Kidney (tissue), 14 donors: Measurements from ENCODE around the gene TMEM269. TPM values are rescaled to one million over a fixed set of nuclear protein-coding genes. Genes with fewer than 3 reads are reported as not detected.

Experiments
- DNase-seq, 5 donors: peaks; one replicate each; pipeline ENCODE4 v3.0.0-alpha.2; 2013 to 2020
- FAIRE-seq: peaks from 2 replicates; lab custom pipeline; 2012; peaks lifted over from hg19 to GRCh38; lab: Jason Lieb, UNC
- H3K27ac ChIP-seq, 2 donors: one replicate each; pipeline ENCODE4 v1.7.0; 2013; ENCODE audit warnings: low read depth in 2 of 2, low read length in 2 of 2, inconsistent platforms in 1 of 2
- H3K27me3 ChIP-seq: one replicate; pipeline ENCODE4 v1.7.1; 2013; ENCODE audit warnings: low read length, inconsistent platforms; ENCODE audit not compliant: control insufficient read depth, insufficient read depth
- H3K36me3 ChIP-seq, 3 donors: one replicate each; pipeline versions ENCODE4 v1.7.0 to v1.7.1; 2013; ENCODE audit warnings: low read length in 3 of 3, control low read depth in 1 of 3, inconsistent platforms in 1 of 3; ENCODE audit not compliant: insufficient read depth in 3 of 3, control insufficient read depth in 2 of 3
- H3K4me1 ChIP-seq, 3 donors: one replicate each; pipeline versions ENCODE4 v1.7.0 to v1.7.1; 2013; ENCODE audit warnings: low read length in 3 of 3, inconsistent platforms in 1 of 3, low read depth in 1 of 3; ENCODE audit not compliant: control insufficient read depth in 2 of 3, insufficient read depth in 2 of 3
- H3K4me3 ChIP-seq, 3 donors: one replicate each; pipeline versions ENCODE4 v1.7.0 to v1.8.1; 2013; ENCODE audit warnings: low read length in 3 of 3, control low read depth in 1 of 3, inconsistent platforms in 1 of 3
- H3K9ac ChIP-seq, 3 donors: one replicate each; pipeline versions ENCODE4 v1.7.0 to v1.7.1; 2013; ENCODE audit warnings: low read length in 3 of 3, control low read depth in 1 of 3, inconsistent platforms in 1 of 3
- H3K9me3 ChIP-seq, 3 donors: one replicate each; pipeline versions ENCODE4 v1.7.0 to v1.7.1; 2013; ENCODE audit warnings: low read length in 3 of 3, control low read depth in 1 of 3, inconsistent platforms in 1 of 3; ENCODE audit not compliant: control insufficient read depth in 2 of 3, insufficient read depth in 1 of 3
- intact Hi-C: fragments of 100-400 bp; cut with DNase I; formaldehyde crosslinking; loops from one replicate; pipeline ENCODE4 v1.11.1; 2022
- polyA plus RNA-seq: library from polyadenylated mRNA; stranded (reverse); fragments of 350-450 nt; fragmentation: Illumina TruSeq; extraction: RNeasy Lipid Tissue Mini Kit (QIAGEN cat#74804); gene quantifications from one replicate; pipeline ENCODE4 v1.2.3, GENCODE V29; 2014; ENCODE audit warnings: low read depth, low replicate concordance; ENCODE audit not compliant: insufficient read depth
- total RNA-seq: library from RNA; stranded (reverse); fragmentation: NEBNext Ultra II Directional; extraction: Animal tissue kit (Norgen Biotek cat#: 25700); gene quantifications from one replicate; pipeline ENCODE4 v1.2.1, GENCODE V29; 2021
- TF ChIP-seq, protein P1 (sequence below): IDR thresholded peaks from 3 replicates; pipeline ENCODE4 v1.5.1; 2012; ENCODE audit warnings: mild to moderate bottlenecking, moderate library complexity, borderline replicate concordance; ENCODE audit not compliant: insufficient read depth; ENCODE audit errors: extremely low read depth
- donor health status: control.
- donor health status: control.
- donor health status: control.
- donor health status: control.
- donor health status: control.
- donor health status: DM: yes; HTN: yes; CAD: no.
- donor health status: Normal renal cell carcinoma (clear cell type).

Gene TMEM269
- total and polyA plus RNA-seq, 2 donors from 2014 or later = 0.22 TPM; not detected in 1

DNA sequence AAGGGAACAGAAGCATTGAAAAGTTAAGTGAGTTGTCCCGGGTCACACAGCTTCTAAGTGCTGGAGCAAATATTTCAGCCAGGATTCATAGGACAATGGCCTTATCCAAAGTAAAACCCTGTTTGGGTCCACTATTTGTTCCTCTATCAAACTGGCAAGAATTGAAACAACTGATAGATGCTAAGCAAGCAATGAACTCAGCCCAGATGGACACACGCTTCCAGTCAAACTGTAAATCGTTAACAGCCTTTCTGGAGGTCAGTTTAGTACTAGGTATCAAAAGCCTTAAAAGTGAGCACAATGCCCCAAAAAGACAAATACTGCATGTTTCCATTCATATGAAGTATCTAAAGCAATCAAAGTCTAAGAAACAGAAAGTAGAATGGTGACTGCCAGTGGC, 33.2 kb downstream of the TMEM269 start:
- intact Hi-C loops = no loop called here
- no peaks in the 10 kb centered on the region for H3K9me3 ChIP-seq
- H3K4me1 ChIP-seq = peaks cover 0 to 24% (median 12%) of the 10 kb centered on the region in 3 donors
- peaks cover 0 to 2% (median 0%) of the 10 kb centered on the region in 3 donors for H3K36me3 ChIP-seq
- H3K9ac ChIP-seq = peak overlapping the region in 1 of 3 donors; percentile 73
- H3K4me3 ChIP-seq = peak overlapping the region in 2 of 3 donors; percentile 81 to 86
- no peaks in the 10 kb centered on the region for H3K27me3 ChIP-seq
- H3K27ac ChIP-seq = no peak overlapping the region
- TF ChIP-seq, protein P1, sequence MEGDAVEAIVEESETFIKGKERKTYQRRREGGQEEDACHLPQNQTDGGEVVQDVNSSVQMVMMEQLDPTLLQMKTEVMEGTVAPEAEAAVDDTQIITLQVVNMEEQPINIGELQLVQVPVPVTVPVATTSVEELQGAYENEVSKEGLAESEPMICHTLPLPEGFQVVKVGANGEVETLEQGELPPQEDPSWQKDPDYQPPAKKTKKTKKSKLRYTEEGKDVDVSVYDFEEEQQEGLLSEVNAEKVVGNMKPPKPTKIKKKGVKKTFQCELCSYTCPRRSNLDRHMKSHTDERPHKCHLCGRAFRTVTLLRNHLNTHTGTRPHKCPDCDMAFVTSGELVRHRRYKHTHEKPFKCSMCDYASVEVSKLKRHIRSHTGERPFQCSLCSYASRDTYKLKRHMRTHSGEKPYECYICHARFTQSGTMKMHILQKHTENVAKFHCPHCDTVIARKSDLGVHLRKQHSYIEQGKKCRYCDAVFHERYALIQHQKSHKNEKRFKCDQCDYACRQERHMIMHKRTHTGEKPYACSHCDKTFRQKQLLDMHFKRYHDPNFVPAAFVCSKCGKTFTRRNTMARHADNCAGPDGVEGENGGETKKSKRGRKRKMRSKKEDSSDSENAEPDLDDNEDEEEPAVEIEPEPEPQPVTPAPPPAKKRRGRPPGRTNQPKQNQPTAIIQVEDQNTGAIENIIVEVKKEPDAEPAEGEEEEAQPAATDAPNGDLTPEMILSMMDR = no peak
- DNase-seq (no peak), FAIRE-seq (no peak)

GRCh38 chr1:42820813-42821212, 36.0 kb downstream of the TMEM269 start:
- H3K4me3 ChIP-seq = no peak overlapping the region
- H3K27me3 ChIP-seq = no peaks in the 10 kb centered on the region
- peaks cover 0 to 22% (median 12%) of the 10 kb centered on the region in 3 donors for H3K4me1 ChIP-seq
- FAIRE-seq = no peak
- TF ChIP-seq, protein P1 = no peak
- no peak overlapping the region for H3K9ac ChIP-seq
- H3K36me3 ChIP-seq = no peaks in the 10 kb centered on the region
- DNase-seq = no peak
- H3K9me3 ChIP-seq = no peaks in the 10 kb centered on the region
- H3K27ac ChIP-seq = no peak overlapping the region
- intact Hi-C loops = no loop called here

DNA sequence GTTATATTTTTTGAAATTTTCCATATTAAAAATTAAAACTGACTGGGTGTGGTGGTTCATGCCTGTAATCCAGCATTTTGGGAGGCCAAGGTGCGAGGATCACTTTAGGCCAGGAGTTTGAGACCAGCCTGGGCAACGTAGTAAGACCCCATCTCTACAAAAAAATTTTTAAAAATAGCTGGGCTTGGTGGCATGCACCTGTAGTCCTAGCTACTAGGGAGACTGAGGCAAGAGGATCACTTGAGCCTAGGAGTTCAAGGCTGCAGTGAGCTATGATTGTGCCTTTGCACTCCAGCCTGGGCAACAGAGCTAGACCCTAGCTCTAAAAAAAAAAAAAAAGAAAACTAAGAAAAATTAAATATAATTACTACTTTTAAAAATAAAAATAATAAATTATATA, 36.9 kb downstream of the TMEM269 start:
- no peak for FAIRE-seq
- Histone ChIP-seq H3K9me3 (no peaks in the 10 kb centered on the region), H3K27ac (no peak overlapping the region), H3K4me1 (peaks cover 0 to 17% (median 6%) of the 10 kb centered on the region in 3 donors), H3K9ac (no peak overlapping the region), H3K4me3 (no peak overlapping the region), H3K36me3 (no peaks in the 10 kb centered on the region), H3K27me3 (no peaks in the 10 kb centered on the region)
- intact Hi-C loops = no loop called here
- TF ChIP-seq, protein P1 = no peak
- DNase-seq = no peak
